DND-41 (cell line): ENCODE measurements around the gene BCAS3.

Experiments
- ATAC-seq: fragments of 200-7000 bp; cut with Tn5 transposase; 3 replicates; pipeline ENCODE4 v1.9.1; 2021; ENCODE audit warnings: low read depth; ENCODE audit not compliant: insufficient read depth
- DNase-seq: peaks from one replicate; pipeline ENCODE4 v3.0.0-alpha.2; 2020
- H2AFZ ChIP-seq: 2 replicates; pipeline ENCODE4 v1.6.0; 2012; ENCODE audit warnings: low read depth, low read length
- H3K27ac ChIP-seq: 2 replicates; pipeline ENCODE4 v1.5.1; 2012; ENCODE audit warnings: low read length, inconsistent platforms
- H3K27me3 ChIP-seq: fragments of 200-600 bp; sonication (generic); 2 replicates; pipeline ENCODE4 v1.6.0; 2012; ENCODE audit warnings: low read length, mild to moderate bottlenecking, inconsistent platforms; ENCODE audit not compliant: insufficient read depth, poor library complexity
- H3K36me3 ChIP-seq: 2 replicates; pipeline ENCODE4 v1.5.1; 2012; ENCODE audit warnings: low read length, inconsistent platforms; ENCODE audit not compliant: insufficient read depth
- H3K4me1 ChIP-seq: 2 replicates; pipeline ENCODE4 v1.5.1; 2012; ENCODE audit warnings: mild to moderate bottlenecking, low read length; ENCODE audit not compliant: insufficient read depth
- H3K4me2 ChIP-seq: 2 replicates; pipeline ENCODE4 v1.6.0; 2012; ENCODE audit warnings: mild to moderate bottlenecking, moderate library complexity, low read length, inconsistent platforms; ENCODE audit not compliant: insufficient read depth
- H3K4me3 ChIP-seq, 2 experiments: fragments of 200-600 bp in 1 of 2; shearing (Covaris generic) in 1 of 2; 2 replicates each; pipeline ENCODE4 v1.5.1; 2012 to 2016; ENCODE audit warnings: inconsistent platforms in 2 of 2, low read length in 2 of 2, mild to moderate bottlenecking in 2 of 2, low read depth in 1 of 2, moderate library complexity in 1 of 2
- H3K79me2 ChIP-seq: 2 replicates; pipeline ENCODE4 v1.6.0; 2012; ENCODE audit warnings: low read length, inconsistent platforms; ENCODE audit not compliant: insufficient read depth
- H3K9ac ChIP-seq: 2 replicates; pipeline ENCODE4 v1.6.0; 2012; ENCODE audit warnings: low read depth, mild to moderate bottlenecking, inconsistent platforms, low read length, moderate library complexity
- H3K9me3 ChIP-seq: 2 replicates; pipeline ENCODE4 v1.5.1; 2012; ENCODE audit warnings: low read length, moderate library complexity, mild to moderate bottlenecking, inconsistent platforms; ENCODE audit not compliant: insufficient read depth, severe bottlenecking
- H4K20me1 ChIP-seq: 2 replicates; pipeline ENCODE4 v1.6.0; 2012; ENCODE audit warnings: low read length; ENCODE audit not compliant: insufficient read depth
- CTCF ChIP-seq: IDR thresholded peaks from 2 replicates; pipeline ENCODE4 v1.5.1; 2012; ENCODE audit warnings: borderline replicate concordance, low read length, moderate library complexity, mild to moderate bottlenecking; ENCODE audit not compliant: poor library complexity, severe bottlenecking; ENCODE audit errors: extremely low read depth
- EZH2 ChIP-seq: IDR thresholded peaks from 3 replicates; pipeline ENCODE4 v1.6.1; 2012; ENCODE audit warnings: borderline replicate concordance, low read depth, mild to moderate bottlenecking, moderate library complexity, low read length, inconsistent platforms; ENCODE audit not compliant: severe bottlenecking

BCAS3 gene

DNA sequence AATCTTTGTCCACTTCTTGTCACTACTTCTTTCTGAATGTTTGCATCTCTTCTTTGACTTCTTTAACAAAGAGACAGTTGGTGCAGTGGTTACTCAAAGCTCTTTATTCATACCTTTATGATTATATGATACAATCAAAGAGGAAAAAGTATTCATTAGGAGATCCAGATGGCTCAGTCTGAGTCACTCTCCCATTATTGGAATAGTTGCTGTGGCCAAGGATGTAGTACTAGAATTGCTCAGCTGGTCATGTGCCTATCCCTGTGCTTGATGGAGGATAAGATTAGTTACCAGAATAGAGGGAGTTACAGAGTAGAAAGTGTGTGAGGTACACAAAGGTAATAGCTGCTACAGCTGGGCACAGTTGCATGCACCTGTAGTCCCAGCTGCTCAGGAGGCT, 18.3 kb downstream of the BCAS3 start:
- Histone ChIP-seq H4K20me1 (no peaks in the 10 kb centered on the region), H3K9ac (no peak overlapping the region), H3K79me2 (no peaks in the 10 kb centered on the region), H3K36me3 (no peaks in the 10 kb centered on the region), H3K9me3 (no peaks in the 10 kb centered on the region), H3K4me3 (no peak overlapping the region), H2AFZ (no peak overlapping the region), H3K4me1 (no peaks in the 10 kb centered on the region), H3K27me3 (no peaks in the 10 kb centered on the region), H3K4me2 (no peak overlapping the region), H3K27ac (no peak overlapping the region)
- DNase-seq (no peak), ATAC-seq (no peak)
- TF ChIP-seq CTCF (no peak), EZH2 (no peak)

DNA sequence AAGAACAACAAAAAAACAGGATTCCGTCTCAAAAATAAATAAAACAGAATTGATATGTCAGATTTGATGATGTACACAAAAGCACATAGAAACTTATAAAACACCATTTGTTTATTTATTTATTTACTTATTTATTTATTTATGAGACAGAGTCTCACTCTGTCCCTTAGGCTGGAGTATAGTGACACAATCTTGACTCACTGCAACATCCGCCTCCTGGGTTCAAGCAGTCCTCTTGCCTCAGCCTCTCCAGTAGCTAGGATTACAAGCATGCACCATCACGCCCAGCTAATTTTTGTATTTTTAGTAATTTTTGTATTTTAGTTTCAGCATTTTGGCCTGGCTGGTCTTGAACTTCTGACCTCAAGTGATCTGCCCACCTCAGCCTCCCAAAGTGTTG, 21.4 kb downstream of the BCAS3 start:
- Histone ChIP-seq H3K4me2 (no peak overlapping the region), H3K27me3 (no peaks in the 10 kb centered on the region), H3K4me3 (no peak overlapping the region), H2AFZ (no peak overlapping the region), H4K20me1 (no peaks in the 10 kb centered on the region), H3K9me3 (no peaks in the 10 kb centered on the region), H3K4me1 (no peaks in the 10 kb centered on the region), H3K36me3 (no peaks in the 10 kb centered on the region), H3K79me2 (no peaks in the 10 kb centered on the region), H3K27ac (no peak overlapping the region), H3K9ac (no peak overlapping the region)
- no peak for ATAC-seq
- DNase-seq = no peak
- TF ChIP-seq EZH2 (no peak), CTCF (no peak)

DNA sequence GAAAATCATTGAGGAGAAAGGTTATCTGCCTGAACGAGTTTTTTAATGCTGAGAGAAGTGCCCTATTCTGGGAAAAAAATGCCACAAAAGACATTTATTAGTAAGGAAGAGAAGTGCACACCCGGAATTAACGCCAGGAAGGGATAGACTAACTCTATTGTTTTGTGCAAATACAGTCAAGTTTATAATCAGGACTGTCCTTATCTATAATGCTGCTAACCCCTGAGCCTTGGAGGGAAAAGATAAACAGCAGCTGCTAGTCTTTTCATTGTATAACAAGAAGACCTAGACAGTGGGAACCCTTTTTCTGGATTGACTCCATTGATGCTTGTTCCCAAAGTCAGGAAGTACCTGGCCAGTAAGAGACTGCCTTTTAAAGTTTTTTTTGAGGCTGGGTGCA, 26.5 kb downstream of the BCAS3 start:
- ATAC-seq (no peak), DNase-seq (no peak)
- no peak overlapping the region for H3K4me3 ChIP-seq
- H3K9ac ChIP-seq = no peak overlapping the region
- H4K20me1 ChIP-seq = no peaks in the 10 kb centered on the region
- H3K36me3 ChIP-seq = no peaks in the 10 kb centered on the region
- TF ChIP-seq CTCF (no peak), EZH2 (no peak)
- H2AFZ ChIP-seq = no peak overlapping the region
- no peaks in the 10 kb centered on the region for H3K4me1 ChIP-seq
- no peak overlapping the region for H3K4me2 ChIP-seq
- H3K27me3 ChIP-seq = no peaks in the 10 kb centered on the region
- H3K27ac ChIP-seq = no peak overlapping the region
- H3K79me2 ChIP-seq = no peaks in the 10 kb centered on the region
- H3K9me3 ChIP-seq = no peaks in the 10 kb centered on the region

DNA sequence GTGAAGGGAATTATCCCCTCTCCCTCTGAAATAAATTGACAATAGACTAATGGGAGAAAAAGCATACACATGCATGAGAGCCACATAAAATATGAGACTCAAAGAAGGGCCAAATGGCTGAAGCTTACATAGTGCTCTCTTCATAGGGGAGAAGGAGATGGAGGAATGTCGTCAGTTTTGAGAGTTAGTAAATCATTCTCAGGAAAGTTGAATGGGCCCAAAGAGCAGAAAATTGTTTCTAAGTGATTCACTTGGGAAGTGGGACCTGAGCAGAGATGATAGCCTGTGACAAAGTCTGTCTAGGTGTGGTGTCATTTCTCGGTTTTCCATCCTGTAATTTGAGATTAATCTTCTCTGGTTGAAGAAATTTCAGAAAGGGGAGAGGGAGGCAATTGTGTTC, 35.0 kb downstream of the BCAS3 start:
- TF ChIP-seq EZH2 = no peak
- no peak for TF ChIP-seq CTCF
- Histone ChIP-seq H3K36me3 (no peaks in the 10 kb centered on the region), H4K20me1 (no peaks in the 10 kb centered on the region), H2AFZ (no peak overlapping the region), H3K9me3 (no peaks in the 10 kb centered on the region), H3K27ac (no peak overlapping the region), H3K4me3 (no peak overlapping the region), H3K27me3 (no peaks in the 10 kb centered on the region), H3K4me1 (no peaks in the 10 kb centered on the region), H3K9ac (no peak overlapping the region), H3K4me2 (no peak overlapping the region), H3K79me2 (no peaks in the 10 kb centered on the region)
- ATAC-seq (no peak), DNase-seq (no peak)
